Esophagus squamous epithelium (tissue), 4 donors: ENCODE results near the gene AANAT.

ENCODE experiments used
- POLR2A ChIP-seq, 4 donors: fragments of 450-650 bp; IDR thresholded peaks; one replicate each; pipeline ENCODE4 v1.6.1; 2017; ENCODE audit warnings: antibody characterized with exemption in 4 of 4, mild to moderate bottlenecking in 4 of 4, moderate library complexity in 3 of 4
- TF ChIP-seq, protein P1 (sequence below), 6 experiments: fragments of 450-650 bp in 4 of 6; fragments of 200-600 bp in 2 of 6; sonication (generic) in 2 of 6; IDR thresholded peaks; one replicate each; pipeline ENCODE4 v1.5.1; 2016 to 2019; ENCODE audit warnings: antibody characterized with exemption in 6 of 6, mild to moderate bottlenecking in 4 of 6, moderate library complexity in 4 of 6

DNA sequence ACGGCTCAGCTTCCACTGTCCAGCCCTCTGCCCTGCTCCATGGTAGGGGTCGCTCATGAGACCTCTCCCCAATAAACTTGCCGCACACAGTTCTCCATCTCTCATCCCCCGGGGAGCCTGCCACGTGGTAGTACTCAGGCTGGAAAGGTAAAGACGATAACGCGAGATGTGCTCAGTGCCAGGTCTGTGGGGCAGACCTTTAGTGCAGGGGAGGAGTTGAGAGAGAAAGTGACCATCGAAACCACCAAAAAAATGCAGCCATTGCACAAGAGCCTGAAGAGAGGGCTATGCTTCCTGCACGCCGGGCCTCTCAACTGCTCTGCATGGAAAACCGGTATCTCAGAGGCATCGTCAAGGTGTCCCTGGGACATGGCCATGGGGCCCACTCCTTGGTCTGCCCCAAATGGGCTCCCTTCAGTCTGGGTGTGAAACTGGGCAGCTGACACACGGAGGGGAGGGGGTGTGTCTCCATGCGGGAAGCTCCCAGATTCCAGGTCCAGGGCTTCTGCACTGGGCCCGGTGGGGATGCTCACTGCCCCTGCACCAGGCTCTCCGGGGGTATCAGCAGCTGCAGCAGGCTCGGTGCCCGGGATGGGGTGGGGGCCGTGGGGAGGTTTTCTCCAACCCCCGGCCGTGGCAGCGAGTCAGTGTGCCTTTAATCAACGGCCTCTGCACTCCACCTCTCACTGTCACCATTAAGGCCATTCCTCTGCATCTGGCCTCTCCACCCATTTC is 4.7 kb upstream of the AANAT start:
- TF ChIP-seq, protein P1, sequence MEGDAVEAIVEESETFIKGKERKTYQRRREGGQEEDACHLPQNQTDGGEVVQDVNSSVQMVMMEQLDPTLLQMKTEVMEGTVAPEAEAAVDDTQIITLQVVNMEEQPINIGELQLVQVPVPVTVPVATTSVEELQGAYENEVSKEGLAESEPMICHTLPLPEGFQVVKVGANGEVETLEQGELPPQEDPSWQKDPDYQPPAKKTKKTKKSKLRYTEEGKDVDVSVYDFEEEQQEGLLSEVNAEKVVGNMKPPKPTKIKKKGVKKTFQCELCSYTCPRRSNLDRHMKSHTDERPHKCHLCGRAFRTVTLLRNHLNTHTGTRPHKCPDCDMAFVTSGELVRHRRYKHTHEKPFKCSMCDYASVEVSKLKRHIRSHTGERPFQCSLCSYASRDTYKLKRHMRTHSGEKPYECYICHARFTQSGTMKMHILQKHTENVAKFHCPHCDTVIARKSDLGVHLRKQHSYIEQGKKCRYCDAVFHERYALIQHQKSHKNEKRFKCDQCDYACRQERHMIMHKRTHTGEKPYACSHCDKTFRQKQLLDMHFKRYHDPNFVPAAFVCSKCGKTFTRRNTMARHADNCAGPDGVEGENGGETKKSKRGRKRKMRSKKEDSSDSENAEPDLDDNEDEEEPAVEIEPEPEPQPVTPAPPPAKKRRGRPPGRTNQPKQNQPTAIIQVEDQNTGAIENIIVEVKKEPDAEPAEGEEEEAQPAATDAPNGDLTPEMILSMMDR (IDR thresholded peaks at IDR 0.05), result no peak
- TF ChIP-seq POLR2A (IDR thresholded peaks at IDR 0.05), result no peak
